H1 (cell line): ENCODE measurements around the gene PPEF2. TPM values are rescaled to one million over a fixed set of nuclear protein-coding genes. Genes with fewer than 3 reads are reported as not detected.

Source experiments
- RXRA ChIP-seq: IDR thresholded peaks from 2 replicates; pipeline ENCODE4 v1.6.1; 2011; ENCODE audit warnings: low read depth, mild to moderate bottlenecking, low read length, moderate library complexity; ENCODE audit not compliant: insufficient read depth
- TBP ChIP-seq: IDR thresholded peaks from 2 replicates; pipeline ENCODE4 v1.6.1; 2011; ENCODE audit warnings: low read depth, low read length, improper control_type of control experiment
- polyA plus RNA-seq, 7 experiments: library from polyadenylated mRNA; depleted of rRNA in 3 of 7; stranded (reverse) in 5 of 7; unstranded in 2 of 7; fragments of >200 nt in 5 of 7; fragments of 200-250 nt in 2 of 7; gene quantifications; 1 replicate in 5 of 7; 2 replicates in 1 of 7; 4 replicates in 1 of 7; pipeline versions ENCODE4 v1.2.1 to v1.2.3, GENCODE V29; 2011 to 2013; ENCODE audit warnings: missing spikeins in 2 of 7, mixed read lengths in 2 of 7
- total RNA-seq: library from RNA; stranded (reverse); fragmentation: NEBNext Ultra II Directional; extraction: Animal tissue kit (Norgen Biotek cat#: 25700); gene quantifications from 2 replicates; pipeline ENCODE4 v1.2.1, GENCODE V29; 2021
- TF ChIP-seq, protein P1 (sequence below): IDR thresholded peaks from 2 replicates; pipeline ENCODE4 v1.6.1; 2011; ENCODE audit warnings: low read depth, mild to moderate bottlenecking, low read length; ENCODE audit not compliant: insufficient read depth

PPEF2 gene
- total and polyA plus RNA-seq, 2 of the 8 experiments (the other 6 are each of a cell fraction or from before 2014, with no cell fraction given), result not detected

DNA sequence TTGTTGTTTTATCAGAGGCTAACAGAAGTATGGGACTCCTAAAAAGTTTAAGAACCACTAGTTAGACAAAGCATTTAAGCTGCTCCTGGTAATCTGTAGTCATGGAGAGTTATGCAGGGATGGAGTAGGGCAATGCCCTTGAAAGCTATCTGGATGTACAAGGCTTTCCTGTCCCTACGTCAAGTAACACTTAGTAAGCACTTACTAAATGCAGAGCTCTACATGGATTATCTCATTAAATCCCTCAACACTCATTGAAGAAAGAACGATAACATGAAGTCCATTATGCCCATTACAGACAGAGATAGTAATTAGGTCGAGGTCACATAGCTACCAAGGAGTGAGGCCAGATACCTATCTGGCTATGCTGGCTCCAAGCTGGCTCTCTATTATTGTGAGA lies 33.2 kb downstream of the PPEF2 start (continued):
- TF ChIP-seq, protein P1, sequence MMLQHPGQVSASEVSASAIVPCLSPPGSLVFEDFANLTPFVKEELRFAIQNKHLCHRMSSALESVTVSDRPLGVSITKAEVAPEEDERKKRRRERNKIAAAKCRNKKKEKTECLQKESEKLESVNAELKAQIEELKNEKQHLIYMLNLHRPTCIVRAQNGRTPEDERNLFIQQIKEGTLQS, result no peak
- TF ChIP-seq TBP (no peak), RXRA (no peak)
